ENCODE measurements around the gene RABGAP1L. TPM values are rescaled to one million over a fixed set of nuclear protein-coding genes. Genes with fewer than 3 reads are reported as not detected.
"Not testable (repeated sequence)": the region's sequence is repeated elsewhere in the genome, so short reads cannot be mapped to it uniquely, and the experiment has no call there.

Gene RABGAP1L
- total RNA-seq, 4 donors from 2014 or later: 42.4 to 74.5 (median 49.1) TPM

DNA sequence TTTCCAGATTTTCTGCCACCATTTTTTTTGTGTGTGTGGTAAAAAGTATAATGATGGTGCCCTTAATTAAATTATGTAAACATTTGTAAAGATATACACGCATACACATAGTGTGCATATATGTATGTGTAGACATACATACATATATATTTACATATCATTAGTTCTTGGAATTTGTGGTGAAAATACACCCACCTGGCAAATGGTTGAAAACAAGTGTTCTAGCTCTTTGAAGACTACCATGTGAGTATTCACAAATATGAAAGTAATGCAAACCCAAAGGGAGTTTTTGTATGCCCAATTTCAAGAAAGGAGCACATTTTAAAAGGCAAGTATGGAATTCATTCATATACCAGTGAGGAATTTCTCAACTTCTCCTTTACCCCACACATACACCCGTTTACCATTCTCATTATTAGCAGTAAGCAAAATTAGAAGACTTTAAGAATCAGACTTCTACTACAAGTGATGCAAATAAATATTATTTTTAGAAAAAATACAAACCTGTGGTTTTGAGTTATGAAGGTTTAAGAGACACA lies 8.0 kb downstream of the RABGAP1L start:
- TF ChIP-seq POLR2A (IDR thresholded peaks at IDR 0.05): no peak
- no peak for TF ChIP-seq EP300 (IDR thresholded peaks at IDR 0.05)
- no peak for TF ChIP-seq CTCF (IDR thresholded peaks at IDR 0.05)
- 84 to 97% methylated on average over 2 of the region's 2 CpGs for whole genome bisulfite sequencing, 2 donors
- no peak for DNase-seq (ENCODE audit: low spot score in 2 of 2)
- Histone ChIP-seq H3K4me3 (no peak overlapping the region), H3K27ac (no peak overlapping the region), H3K27me3 (no peaks in the 10 kb centered on the region), H3K9me3 (no peaks in the 10 kb centered on the region), H3K36me3 (no peaks in the 10 kb centered on the region), H3K4me1 (peaks cover 0 to 12% (median 2%) of the 10 kb centered on the region in 4 donors)

- no peak overlapping the region for H3K4me3 ChIP-seq
- peaks cover 0 to 12% (median 2%) of the 10 kb centered on the region in 4 donors for H3K4me1 ChIP-seq
- no peak for DNase-seq (ENCODE audit: low spot score in 2 of 2)
- H3K36me3 ChIP-seq: no peaks in the 10 kb centered on the region
- no peaks in the 10 kb centered on the region for H3K27me3 ChIP-seq
- TF ChIP-seq EP300 (IDR thresholded peaks at IDR 0.05) (no peak), CTCF (IDR thresholded peaks at IDR 0.05) (no peak), POLR2A (IDR thresholded peaks at IDR 0.05) (no peak)
- H3K27ac ChIP-seq: no peak overlapping the region
- no peaks in the 10 kb centered on the region for H3K9me3 ChIP-seq
- WGBS, 2 donors: 70 to 71% methylated on average over 3 of the region's 3 CpGs
Measured at GRCh38 chr1:174169342-174169741, 10.0 kb downstream of the RABGAP1L start.

DNA sequence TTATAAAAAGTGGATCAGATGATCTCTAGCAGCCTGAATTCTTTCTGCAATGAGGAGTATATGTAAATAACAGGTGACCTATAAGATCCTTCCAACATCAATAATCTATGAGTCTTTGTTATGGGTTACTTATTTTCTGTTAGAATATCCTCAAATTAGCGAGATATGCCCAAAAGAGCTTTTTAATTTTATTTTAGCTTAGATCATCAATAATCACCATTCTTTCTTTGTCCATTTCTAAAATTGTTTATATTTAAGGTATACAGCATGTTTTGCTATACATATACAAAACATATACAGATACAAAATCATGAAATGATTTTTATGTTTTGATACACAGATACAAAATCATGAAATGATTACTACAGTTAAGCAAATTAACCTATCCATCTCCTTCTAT lies 11.8 kb downstream of the RABGAP1L start:
- Histone ChIP-seq H3K9me3 (no peaks in the 10 kb centered on the region), H3K36me3 (no peaks in the 10 kb centered on the region), H3K4me3 (no peak overlapping the region), H3K4me1 (peaks cover 0 to 7% (median 2%) of the 10 kb centered on the region in 4 donors), H3K27ac (no peak overlapping the region), H3K27me3 (no peaks in the 10 kb centered on the region)
- WGBS, 2 donors: 97 to 98% methylated on average over 1 of the region's 1 CpG
- TF ChIP-seq POLR2A (IDR thresholded peaks at IDR 0.05): no peak
- TF ChIP-seq CTCF (IDR thresholded peaks at IDR 0.05): no peak
- TF ChIP-seq EP300 (IDR thresholded peaks at IDR 0.05): no peak
- DNase-seq (ENCODE audit: low spot score in 2 of 2): no peak

DNA sequence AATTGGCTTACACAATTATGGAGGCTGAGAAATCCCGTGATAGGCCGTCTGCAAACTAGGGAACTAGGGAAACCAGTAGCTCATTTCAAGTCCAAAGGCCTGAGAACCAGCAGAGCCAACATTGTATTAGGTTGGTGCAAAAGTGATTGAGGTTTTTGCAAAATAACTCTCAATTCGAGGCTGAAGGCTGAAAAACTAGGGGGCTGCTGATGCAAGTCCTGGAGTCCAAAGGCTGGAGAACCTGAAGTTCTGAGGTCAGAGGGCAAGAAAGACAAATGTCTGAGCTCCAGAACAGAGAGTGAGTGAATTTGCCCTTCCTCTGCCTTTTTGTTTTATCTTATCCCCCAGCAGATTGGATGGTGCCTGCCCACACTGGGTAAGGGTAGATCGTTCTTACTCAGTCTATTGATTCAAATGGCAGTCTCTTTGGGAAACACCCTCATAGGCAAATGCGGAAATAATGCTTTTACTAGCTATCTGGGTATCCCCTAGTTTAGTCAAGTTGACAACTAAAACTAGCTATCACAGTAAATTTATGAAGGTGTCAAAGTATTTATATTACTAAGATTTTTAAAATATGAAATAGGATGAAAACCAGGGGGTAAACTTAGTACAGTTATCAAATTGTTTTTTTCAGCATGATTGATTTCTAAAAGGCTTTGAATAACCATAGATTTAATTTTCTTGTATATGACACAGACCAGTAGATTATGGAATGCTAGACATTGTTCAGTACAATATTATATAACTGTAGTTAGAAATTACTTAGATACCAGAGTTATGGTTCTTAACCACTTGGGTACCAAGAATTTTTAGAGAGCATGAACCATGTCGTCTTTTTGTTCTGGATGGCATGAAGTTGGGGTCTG lies 15.4 kb downstream of the RABGAP1L start:
- no peaks in the 10 kb centered on the region for H3K27me3 ChIP-seq
- TF ChIP-seq CTCF (IDR thresholded peaks at IDR 0.05): no peak
- TF ChIP-seq POLR2A (IDR thresholded peaks at IDR 0.05): no peak
- TF ChIP-seq EP300 (IDR thresholded peaks at IDR 0.05): no peak
- no peaks in the 10 kb centered on the region for H3K4me1 ChIP-seq
- no peak overlapping the region for H3K27ac ChIP-seq
- H3K36me3 ChIP-seq: no peaks in the 10 kb centered on the region
- DNase-seq (ENCODE audit: low spot score in 2 of 2): no peak
- peaks cover 0 to 4% (median 0%) of the 10 kb centered on the region in 4 donors for H3K9me3 ChIP-seq
- no peak overlapping the region for H3K4me3 ChIP-seq
- WGBS, 2 donors: 85 to 93% methylated on average over 6 of the region's 6 CpGs

DNA sequence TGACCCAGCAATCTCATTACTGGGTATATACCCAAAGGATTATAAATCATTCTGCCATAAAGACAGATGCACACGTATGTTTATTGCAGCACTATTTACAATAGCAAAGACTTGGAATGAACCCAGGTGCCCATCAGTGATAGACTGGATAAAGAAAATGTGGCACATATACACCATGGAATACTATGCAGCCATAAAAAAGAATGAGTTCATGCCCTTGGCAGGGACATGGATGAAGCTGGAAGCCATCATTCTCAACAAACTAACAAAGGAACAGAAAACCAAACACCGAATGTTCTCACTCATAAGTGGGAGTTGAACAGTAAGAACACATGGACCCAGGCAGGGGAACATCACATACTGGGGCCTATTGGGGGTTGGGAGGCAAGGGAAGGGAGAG lies 19.1 kb downstream of the RABGAP1L start:
- not testable (repeated sequence) for H3K4me1 ChIP-seq; H3K27me3 ChIP-seq; H3K27ac ChIP-seq; H3K36me3 ChIP-seq; H3K9me3 ChIP-seq; DNase-seq (ENCODE audit: low spot score in 2 of 2); H3K4me3 ChIP-seq
- 94 to 97% methylated on average over 2 of the region's 2 CpGs for WGBS, 2 donors
